A549 (cell line): ENCODE data around the gene THEMIS2. TPM values are rescaled to one million over a fixed set of nuclear protein-coding genes. Genes with fewer than 3 reads are reported as not detected.

ENCODE experiments used
- ATAC-seq, 2 experiments: fragments of 200-7000 bp in 1 of 2; fragments of >200 bp in 1 of 2; cut with Nextera tagmentation in 1 of 2; cut with Tn5 transposase in 1 of 2; 3 replicates each; pipeline versions ENCODE4 v1.8.0 to v1.9.1; 2018 to 2020; ENCODE audit warnings: mild to moderate bottlenecking in 1 of 2, moderate library complexity in 1 of 2
- CTCF ChIA-PET: fragments of 300-600 bp; sonication (Branson Sonifier 250); formaldehyde crosslinking; extraction: SDS; loops from one replicate; lab custom pipeline; 2021; ENCODE audit warnings: antibody characterized with exemption, inconsistent platforms; lab: Yijun Ruan, JAX
- POLR2A ChIA-PET: fragments of 350-600 bp; formaldehyde crosslinking; extraction: SDS; loops from one replicate; lab custom pipeline; 2021; ENCODE audit warnings: antibody characterized with exemption, inconsistent platforms; lab: Yijun Ruan, JAX
- DNase-seq, 2 experiments: peaks; one replicate each; pipeline versions ENCODE4 v3.0.0 to v3.0.0-alpha.2; 2011 to 2016; ENCODE audit warnings: low read depth in 1 of 2, low spot score in 1 of 2
- FAIRE-seq: peaks from 2 replicates; lab custom pipeline; 2011; peaks lifted over from hg19 to GRCh38; lab: Jason Lieb, UNC
- H3K27ac ChIP-seq, 2 experiments: fragments of >200 bp; sonication (Bioruptor Twin); formaldehyde crosslinking; 3 replicates each; pipeline ENCODE4 v1.5.1; 2016 to 2017
- H3K4me1 ChIP-seq: fragments of >200 bp; sonication (Bioruptor Twin); formaldehyde crosslinking; 3 replicates; pipeline ENCODE4 v1.6.1; 2016
- H3K4me2 ChIP-seq: fragments of >200 bp; sonication (Bioruptor Twin); formaldehyde crosslinking; 3 replicates; pipeline ENCODE4 v1.6.1; 2016
- H3K4me3 ChIP-seq: fragments of >200 bp; sonication (Bioruptor Twin); formaldehyde crosslinking; 3 replicates; pipeline ENCODE4 v1.5.1; 2016
- H3K9me3 ChIP-seq: fragments of >200 bp; sonication (Bioruptor Twin); formaldehyde crosslinking; 3 replicates; pipeline ENCODE4 v1.6.1; 2016
- BHLHE40 ChIP-seq: IDR thresholded peaks from 2 replicates; pipeline ENCODE4 v1.6.1; 2012; ENCODE audit warnings: low read depth, low read length, inconsistent platforms
- CBX2 ChIP-seq: fragments of 200-600 bp; sonication (generic); IDR thresholded peaks from 2 replicates; pipeline ENCODE4 v1.6.1; 2016; ENCODE audit warnings: low read depth, mild to moderate bottlenecking, borderline replicate concordance
- CBX8 ChIP-seq: fragments of 200-600 bp; sonication (generic); IDR thresholded peaks from 2 replicates; pipeline ENCODE4 v1.6.1; 2016
- CHD4 ChIP-seq: fragments of 200-600 bp; sonication (generic); IDR thresholded peaks from 2 replicates; pipeline ENCODE4 v1.6.1; 2016; ENCODE audit warnings: antibody characterized with exemption, mild to moderate bottlenecking, borderline replicate concordance
- ELK1 ChIP-seq: fragments of 150-350 bp; IDR thresholded peaks from 2 replicates; pipeline ENCODE4 v1.6.1; 2014; ENCODE audit warnings: low read depth, mild to moderate bottlenecking, low read length
- ESRRA ChIP-seq: fragments of 150-350 bp; IDR thresholded peaks from 2 replicates; pipeline ENCODE4 v1.6.1; 2014; ENCODE audit warnings: mild to moderate bottlenecking, low read length, borderline replicate concordance
- FOSB ChIP-seq: fragments of 250-450 bp; sonication (Bioruptor Pico); IDR thresholded peaks from 2 replicates; pipeline ENCODE4 v1.5.0; 2020; ENCODE audit warnings: mild to moderate bottlenecking, moderate library complexity
- FOSL2 ChIP-seq, 2 experiments: fragments of 450-650 bp in 1 of 2; fragments of >200 bp in 1 of 2; sonication (Bioruptor Twin) in 1 of 2; formaldehyde crosslinking; IDR thresholded peaks; 2 replicates each; pipeline versions ENCODE4 v1.5.0 to v1.6.1; 2016 to 2020; ENCODE audit warnings: mild to moderate bottlenecking in 1 of 2, moderate library complexity in 1 of 2
- HMGXB4 ChIP-seq: fragments of 250-450 bp; sonication (Bioruptor Pico); IDR thresholded peaks from 2 replicates; pipeline ENCODE4 v1.5.0; 2021; ENCODE audit warnings: mild to moderate bottlenecking, moderate library complexity, borderline replicate concordance
- HOXB13 ChIP-seq: fragments of 250-450 bp; sonication (Bioruptor Pico); IDR thresholded peaks from 2 replicates; pipeline ENCODE4 v1.5.0; 2020; ENCODE audit warnings: low read depth, mild to moderate bottlenecking, moderate library complexity
- HOXB5 ChIP-seq: fragments of 250-450 bp; sonication (Bioruptor Pico); IDR thresholded peaks from 2 replicates; pipeline ENCODE4 v1.5.0; 2020; ENCODE audit warnings: mild to moderate bottlenecking, moderate library complexity
- JUN ChIP-seq, 2 experiments: fragments of >200 bp; sonication (Bioruptor Twin); formaldehyde crosslinking; IDR thresholded peaks; 2 replicates in 1 of 2; 3 replicates in 1 of 2; pipeline ENCODE4 v1.6.1; 2016 to 2017
- JUNB ChIP-seq: fragments of >200 bp; sonication (Bioruptor Twin); formaldehyde crosslinking; IDR thresholded peaks from 2 replicates; pipeline ENCODE4 v1.6.1; 2016
- PHF8 ChIP-seq: fragments of 200-600 bp; sonication (generic); IDR thresholded peaks from 2 replicates; pipeline ENCODE4 v1.6.1; 2016; ENCODE audit warnings: low read depth, mild to moderate bottlenecking, antibody characterized with exemption, moderate library complexity, borderline replicate concordance
- POLR2AphosphoS2 ChIP-seq: conservative IDR thresholded peaks from 2 replicates; pipeline ENCODE4 v1.6.1; 2012; ENCODE audit warnings: low read length, improper control_type of control experiment, inconsistent platforms
- RAD21 ChIP-seq, 2 experiments: fragments of >200 bp in 1 of 2; sonication (Bioruptor Twin) in 1 of 2; formaldehyde crosslinking in 1 of 2; IDR thresholded peaks in 1 of 2; conservative IDR thresholded peaks in 1 of 2; 2 replicates in 1 of 2; 3 replicates in 1 of 2; pipeline ENCODE4 v1.6.1; 2012 to 2018; ENCODE audit warnings: inconsistent platforms in 1 of 2
- RARB ChIP-seq: fragments of 250-450 bp; sonication (Bioruptor Pico); IDR thresholded peaks from 2 replicates; pipeline ENCODE4 v1.8.0; 2021; ENCODE audit warnings: mild to moderate bottlenecking, moderate library complexity
- REST ChIP-seq: fragments of 200-600 bp; sonication (generic); IDR thresholded peaks from 2 replicates; pipeline ENCODE4 v1.6.1; 2016; ENCODE audit warnings: antibody characterized with exemption, mild to moderate bottlenecking, moderate library complexity
- RFX5 ChIP-seq: fragments of 450-650 bp; IDR thresholded peaks from 2 replicates; pipeline ENCODE4 v1.7.1; 2014; ENCODE audit warnings: antibody characterized with exemption, mild to moderate bottlenecking, moderate library complexity
- RNF2 ChIP-seq: fragments of 200-600 bp; sonication (generic); IDR thresholded peaks from 2 replicates; pipeline ENCODE4 v1.6.1; 2016; ENCODE audit warnings: low read depth, mild to moderate bottlenecking, antibody characterized with exemption, moderate library complexity, borderline replicate concordance
- SMC3 ChIP-seq: fragments of >200 bp; sonication (Bioruptor Twin); formaldehyde crosslinking; IDR thresholded peaks from 3 replicates; pipeline ENCODE4 v1.6.1; 2018; ENCODE audit warnings: inconsistent platforms
- SREBF2 ChIP-seq: fragments of 450-650 bp; IDR thresholded peaks from 2 replicates; pipeline ENCODE4 v1.6.1; 2014; ENCODE audit warnings: mild to moderate bottlenecking, moderate library complexity
- ZFP36 ChIP-seq: fragments of 450-650 bp; IDR thresholded peaks from 2 replicates; pipeline ENCODE4 v1.6.1; 2014; ENCODE audit warnings: borderline replicate concordance; ENCODE audit not compliant: partially characterized antibody
- WGBS: methylation state at CpG from one replicate; pipeline ENCODE4 v1.1.6; 2017; ENCODE audit errors: missing lambda C conversion rate; 5-methylcytosine and 5-hydroxymethylcytosine counted together
- polyA plus RNA-seq, 4 experiments: library from polyadenylated mRNA; depleted of rRNA in 3 of 4; stranded (reverse); fragments of >200 nt; fragmentation: RNase III in 1 of 4; extraction: RNeasy Plus Mini Kit Qiagen cat#74134 plus additional on column Dnase treatment in 1 of 4; gene quantifications; 2 replicates in 3 of 4; 3 replicates in 1 of 4; pipeline ENCODE4 v1.2.3, GENCODE V29; 2011 to 2017
- TF ChIP-seq, protein P1 (sequence below): fragments of >200 bp; sonication (Bioruptor Twin); formaldehyde crosslinking; IDR thresholded peaks from 2 replicates; pipeline ENCODE4 v1.6.1; 2016
- TF ChIP-seq, protein P2 (sequence below): fragments of >200 bp; sonication (Bioruptor Twin); formaldehyde crosslinking; IDR thresholded peaks from 3 replicates; pipeline ENCODE4 v1.5.1; 2016

THEMIS2 gene
- polyA plus RNA-seq, 2 of the 4 experiments (the other 2 are of a cell fraction), result 0.58 to 0.81 TPM

GRCh38 chr1:27928216-27928954 lies 56.0 kb downstream of the THEMIS2 start:
- H3K27ac ChIP-seq, result no peak overlapping the region
- ChIA-PET CTCF (interaction anchor here (0.5 kb wide), 1 partner anchor 809 kb away, joined by 3 read pairs; no protein-coding TSS in a partner anchor), POLR2A (no interaction called here)
- DNase-seq, result peak in 1 of 2 experiments; percentile 16
- H3K9me3 ChIP-seq, result no peaks in the 10 kb centered on the region
- TF ChIP-seq HOXB5 (CRISPR knock-in tag) (no peak), BHLHE40 (no peak), JUNB (no peak), RARB (CRISPR knock-in tag) (no peak), SMC3 (no peak), FOSB (CRISPR knock-in tag) (no peak), RFX5 (no peak), ESRRA (no peak), SREBF2 (no peak), ZFP36 (no peak), ELK1 (no peak), HOXB13 (CRISPR knock-in tag) (no peak), JUN (IDR thresholded peaks at IDR 0.05) (no peak), CBX2 (no peak), RNF2 (no peak), POLR2AphosphoS2 (no peak), RAD21 (conservative IDR thresholded peaks at IDR 0.05 in 1 of 2, IDR thresholded peaks at IDR 0.05 in 1 of 2) (no peak), CBX8 (no peak), PHF8 (no peak)
- TF ChIP-seq, protein P1, sequence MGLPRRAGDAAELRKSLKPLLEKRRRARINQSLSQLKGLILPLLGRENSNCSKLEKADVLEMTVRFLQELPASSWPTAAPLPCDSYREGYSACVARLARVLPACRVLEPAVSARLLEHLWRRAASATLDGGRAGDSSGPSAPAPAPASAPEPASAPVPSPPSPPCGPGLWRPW, result no peak
- FAIRE-seq, result no peak
- WGBS, result 57% methylated on average over 4 of the region's 5 CpGs
- no peak overlapping the region for H3K4me2 ChIP-seq
- H3K4me3 ChIP-seq, result no peak overlapping the region
- no peak for ATAC-seq
- no peaks in the 10 kb centered on the region; the same call in 2 of the 3 replicates for H3K4me1 ChIP-seq

- no peak for ATAC-seq
- FAIRE-seq, result no peak
- no peak overlapping the region for H3K4me3 ChIP-seq
- CTCF ChIA-PET, result interaction anchor here (1.0 kb wide), 3 partner anchors 10 to 279 kb away, joined by 3 read pairs; no protein-coding TSS in a partner anchor
- H3K4me1 ChIP-seq, result peaks cover 17% of the 10 kb centered on the region; the same call in 2 of the 3 replicates
- 70% methylated on average over 6 of the region's 6 CpGs for WGBS
- no peak overlapping the region for H3K4me2 ChIP-seq
- POLR2A ChIA-PET, result no interaction called here
- DNase-seq, result no peak
- H3K9me3 ChIP-seq, result no peaks in the 10 kb centered on the region
- no peak overlapping the region for H3K27ac ChIP-seq
- no peak for TF ChIP-seq ZFP36
- TF ChIP-seq HMGXB4 (CRISPR knock-in tag), result no peak
- TF ChIP-seq REST, result no peak
- TF ChIP-seq CBX8, result no peak
- no peak for TF ChIP-seq FOSL2 (IDR thresholded peaks at IDR 0.05)
- no peak for TF ChIP-seq FOSL2 (CRISPR knock-in tag; IDR thresholded peaks at IDR 0.05)
- no peak for TF ChIP-seq JUNB
- TF ChIP-seq CBX2, result no peak
- TF ChIP-seq, protein P2, sequence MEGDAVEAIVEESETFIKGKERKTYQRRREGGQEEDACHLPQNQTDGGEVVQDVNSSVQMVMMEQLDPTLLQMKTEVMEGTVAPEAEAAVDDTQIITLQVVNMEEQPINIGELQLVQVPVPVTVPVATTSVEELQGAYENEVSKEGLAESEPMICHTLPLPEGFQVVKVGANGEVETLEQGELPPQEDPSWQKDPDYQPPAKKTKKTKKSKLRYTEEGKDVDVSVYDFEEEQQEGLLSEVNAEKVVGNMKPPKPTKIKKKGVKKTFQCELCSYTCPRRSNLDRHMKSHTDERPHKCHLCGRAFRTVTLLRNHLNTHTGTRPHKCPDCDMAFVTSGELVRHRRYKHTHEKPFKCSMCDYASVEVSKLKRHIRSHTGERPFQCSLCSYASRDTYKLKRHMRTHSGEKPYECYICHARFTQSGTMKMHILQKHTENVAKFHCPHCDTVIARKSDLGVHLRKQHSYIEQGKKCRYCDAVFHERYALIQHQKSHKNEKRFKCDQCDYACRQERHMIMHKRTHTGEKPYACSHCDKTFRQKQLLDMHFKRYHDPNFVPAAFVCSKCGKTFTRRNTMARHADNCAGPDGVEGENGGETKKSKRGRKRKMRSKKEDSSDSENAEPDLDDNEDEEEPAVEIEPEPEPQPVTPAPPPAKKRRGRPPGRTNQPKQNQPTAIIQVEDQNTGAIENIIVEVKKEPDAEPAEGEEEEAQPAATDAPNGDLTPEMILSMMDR, result no peak
- no peak for TF ChIP-seq HOXB5 (CRISPR knock-in tag)
- TF ChIP-seq CHD4, result no peak
- TF ChIP-seq ELK1, result no peak
Measured at GRCh38 chr1:27931184-27931583, 58.8 kb downstream of the THEMIS2 start.
